K562 (cell line): Measurements from ENCODE around the gene HBP1. TPM values are rescaled to one million over a fixed set of nuclear protein-coding genes. Genes with fewer than 3 reads are reported as not detected.

Experiments used
- ASH1L ChIP-seq: fragments of 450-650 bp; IDR thresholded peaks from 2 replicates; pipeline ENCODE4 v1.6.1; 2018; ENCODE audit warnings: borderline replicate concordance, mild to moderate bottlenecking, low read depth; ENCODE audit not compliant: partially characterized antibody
- BDP1 ChIP-seq: IDR thresholded peaks from 3 replicates; pipeline ENCODE4 v1.6.1; 2011; ENCODE audit not compliant: insufficient read length, insufficient read depth
- CHD1 ChIP-seq: fragments of 200-600 bp; sonication (generic); IDR thresholded peaks from one replicate; pipeline ENCODE4 v1.6.1; 2012; ENCODE audit warnings: mild to moderate bottlenecking, moderate library complexity, low read length, inconsistent platforms
- HEY1 ChIP-seq: fragments of 250-450 bp; sonication (Bioruptor Pico); IDR thresholded peaks from 2 replicates; pipeline ENCODE4 v1.5.0; 2020; ENCODE audit warnings: mild to moderate bottlenecking, moderate library complexity, borderline replicate concordance
- HMGN3 ChIP-seq: IDR thresholded peaks from 2 replicates; pipeline ENCODE4 v1.6.1; 2011; ENCODE audit warnings: borderline replicate concordance, low read depth, mild to moderate bottlenecking, mixed read lengths, low read length; ENCODE audit not compliant: insufficient read length; ENCODE audit errors: extremely low read depth
- MCM7 ChIP-seq, 2 experiments: fragments of 450-650 bp; IDR thresholded peaks; 2 replicates each; pipeline ENCODE4 v1.6.1; 2016 to 2018
- PHF21A ChIP-seq: fragments of 450-650 bp; IDR thresholded peaks from 2 replicates; pipeline ENCODE4 v1.6.1; 2017; ENCODE audit warnings: low read depth, borderline replicate concordance
- PML ChIP-seq: IDR thresholded peaks from 2 replicates; pipeline ENCODE4 v1.6.1; 2012; ENCODE audit warnings: low read length, inconsistent platforms
- SETDB1 ChIP-seq: IDR thresholded peaks from one replicate; pipeline ENCODE4 v1.6.1; 2012; ENCODE audit warnings: low read length, control low read depth, inconsistent platforms
- STAG1 ChIP-seq: sonication (generic); formaldehyde crosslinking; IDR thresholded peaks from 2 replicates; pipeline ENCODE4 v1.5.0; 2020; ENCODE audit warnings: missing genetic modification reagents, borderline replicate concordance
- TAF15 ChIP-seq: fragments of 200-400 bp; formaldehyde crosslinking; IDR thresholded peaks from 2 replicates; pipeline ENCODE4 v1.6.1; 2017; ENCODE audit warnings: mild to moderate bottlenecking, low read depth, low read length, moderate library complexity
- TAF7 ChIP-seq: fragments of 450-650 bp; IDR thresholded peaks from 2 replicates; pipeline ENCODE4 v1.6.1; 2016; ENCODE audit warnings: missing genetic modification characterization, missing compliant biosample characterization
- ZC3H4 ChIP-seq: sonication (generic); formaldehyde crosslinking; IDR thresholded peaks from 2 replicates; pipeline ENCODE4 v1.9.0; 2021; ENCODE audit warnings: missing genetic modification reagents, borderline replicate concordance
- ZKSCAN8 ChIP-seq: fragments of 200-800 bp; sonication (Bioruptor generic); IDR thresholded peaks from 2 replicates; pipeline ENCODE4 v1.6.1; 2016; ENCODE audit warnings: missing genetic modification characterization, missing compliant biosample characterization
- ZNF133 ChIP-seq: fragments of 250-450 bp; sonication (Bioruptor Pico); IDR thresholded peaks from 2 replicates; pipeline ENCODE4 v1.4.0; 2020; ENCODE audit warnings: mild to moderate bottlenecking
- ZNF175 ChIP-seq: fragments of 200-800 bp; sonication (Bioruptor generic); IDR thresholded peaks from 2 replicates; pipeline ENCODE4 v1.6.1; 2016; ENCODE audit warnings: low read depth, mild to moderate bottlenecking, missing genetic modification characterization, missing compliant biosample characterization
- ZNF384 ChIP-seq: IDR thresholded peaks from 2 replicates; pipeline ENCODE4 v1.6.1; 2012; ENCODE audit warnings: low read depth, low read length, improper control_type of control experiment
- ZNF780A ChIP-seq: fragments of 250-450 bp; sonication (Bioruptor Pico); IDR thresholded peaks from 2 replicates; pipeline ENCODE4 v1.5.0; 2021; ENCODE audit warnings: mild to moderate bottlenecking
- polyA plus RNA-seq, 8 experiments: library from polyadenylated mRNA; depleted of rRNA in 4 of 8; stranded (reverse) in 5 of 8; unstranded in 3 of 8; fragments of >200 nt; fragmentation: Nextera tagmentation in 2 of 8; fragmentation: Illumina TruSeq in 1 of 8; extraction: Ambion mirVana in 2 of 8; extraction: Trizol in 1 of 8; gene quantifications; 2 replicates each; pipeline versions ENCODE4 v1.2.1 to v1.2.3, GENCODE V29; 2011 to 2014; ENCODE audit warnings: inconsistent platforms in 1 of 8, missing spikeins in 1 of 8
- total RNA-seq, 7 experiments: library from RNA; depleted of rRNA in 6 of 7; stranded (reverse); fragments of >200 nt in 6 of 7; fragmentation: Illumina TruSeq in 2 of 7; extraction: Trizol in 2 of 7; gene quantifications; 2 replicates each; pipeline versions ENCODE4 v1.2.1 to v1.2.3, GENCODE V29; 2011 to 2021; ENCODE audit warnings: low replicate concordance in 1 of 7
- TF ChIP-seq, protein P1 (sequence below), 2 experiments: fragments of 450-650 bp in 1 of 2; sonication (generic) in 1 of 2; formaldehyde crosslinking; conservative IDR thresholded peaks; 2 replicates each; pipeline versions ENCODE4 v1.4.0 to v1.8.1; 2020 to 2022; ENCODE audit warnings: mild to moderate bottlenecking in 1 of 2, missing genetic modification reagents in 1 of 2
- TF ChIP-seq, protein P2 (sequence below): fragments of 200-800 bp; sonication (Bioruptor generic); IDR thresholded peaks from 2 replicates; pipeline ENCODE4 v1.6.1; 2017; ENCODE audit warnings: missing genetic modification characterization, missing compliant biosample characterization
- TF ChIP-seq, protein P3 (sequence below): IDR thresholded peaks from 2 replicates; pipeline ENCODE4 v1.6.1; 2016; ENCODE audit warnings: missing genetic modification characterization, missing compliant biosample characterization

HBP1 gene
- total and polyA plus RNA-seq, 9 of the 15 experiments (the other 6 are each of a cell fraction or from before 2014, with no cell fraction given): 18.7 to 59.9 (median 27.0) TPM

DNA sequence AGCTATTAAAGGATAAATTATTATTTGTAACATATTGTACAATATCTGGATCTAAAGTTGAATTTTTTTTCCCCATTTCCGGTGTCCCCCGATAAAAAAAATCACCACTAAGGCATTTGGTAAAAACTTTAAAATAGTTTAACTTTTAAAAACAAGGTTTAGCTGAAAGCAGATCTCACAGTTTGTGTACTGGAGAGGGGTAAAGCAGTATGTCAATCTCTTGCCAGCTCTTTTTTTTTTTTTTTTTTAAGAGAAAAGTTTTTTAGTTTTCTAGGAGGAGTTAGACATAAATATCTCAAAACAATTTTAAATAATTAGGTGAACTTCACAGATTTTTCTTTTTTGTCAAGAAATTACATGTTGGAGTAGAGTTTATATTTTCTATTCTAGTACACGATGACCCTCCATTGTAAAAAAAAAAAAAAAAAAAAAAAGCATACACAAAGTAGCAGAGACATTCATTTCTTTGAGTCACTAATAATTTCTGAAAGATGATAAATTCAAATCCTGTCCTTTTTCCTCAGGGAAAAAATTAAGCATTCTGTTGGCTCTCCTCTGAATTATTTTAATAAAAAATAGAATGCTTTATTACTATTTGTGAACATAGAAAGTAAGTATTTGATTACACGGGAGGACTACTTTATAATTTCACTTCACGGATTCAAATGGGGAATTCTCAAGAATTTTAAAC is 1.9 kb upstream of the HBP1 start (continued):
- TF ChIP-seq ZKSCAN8 (peak; percentile 49; the same call in 1 of the 2 replicates), ZC3H4 (CRISPR knock-in tag) (no peak), TAF15 (no peak), ZNF175 (CRISPR knock-in tag) (0 out of 2 replicates have a peak, but pooled peaks have one; percentile 56), MCM7 (IDR thresholded peaks at IDR 0.05) (no peak), PHF21A (no peak), CHD1 (peak; percentile 22), STAG1 (CRISPR knock-in tag) (no peak), ZNF780A (CRISPR knock-in tag) (no peak), ZNF384 (peak; percentile 40; the same call in 1 of the 2 replicates), PML (no peak), BDP1 (no peak), ASH1L (no peak), ZNF133 (CRISPR knock-in tag) (no peak), SETDB1 (no peak), HEY1 (CRISPR knock-in tag) (no peak), HMGN3 (no peak), TAF7 (tag) (no peak)
- TF ChIP-seq, protein P1, sequence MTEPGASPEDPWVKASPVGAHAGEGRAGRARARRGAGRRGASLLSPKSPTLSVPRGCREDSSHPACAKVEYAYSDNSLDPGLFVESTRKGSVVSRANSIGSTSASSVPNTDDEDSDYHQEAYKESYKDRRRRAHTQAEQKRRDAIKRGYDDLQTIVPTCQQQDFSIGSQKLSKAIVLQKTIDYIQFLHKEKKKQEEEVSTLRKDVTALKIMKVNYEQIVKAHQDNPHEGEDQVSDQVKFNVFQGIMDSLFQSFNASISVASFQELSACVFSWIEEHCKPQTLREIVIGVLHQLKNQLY (CRISPR knock-in tag; conservative IDR thresholded peaks at IDR 0.05): no peak
- TF ChIP-seq, protein P2, sequence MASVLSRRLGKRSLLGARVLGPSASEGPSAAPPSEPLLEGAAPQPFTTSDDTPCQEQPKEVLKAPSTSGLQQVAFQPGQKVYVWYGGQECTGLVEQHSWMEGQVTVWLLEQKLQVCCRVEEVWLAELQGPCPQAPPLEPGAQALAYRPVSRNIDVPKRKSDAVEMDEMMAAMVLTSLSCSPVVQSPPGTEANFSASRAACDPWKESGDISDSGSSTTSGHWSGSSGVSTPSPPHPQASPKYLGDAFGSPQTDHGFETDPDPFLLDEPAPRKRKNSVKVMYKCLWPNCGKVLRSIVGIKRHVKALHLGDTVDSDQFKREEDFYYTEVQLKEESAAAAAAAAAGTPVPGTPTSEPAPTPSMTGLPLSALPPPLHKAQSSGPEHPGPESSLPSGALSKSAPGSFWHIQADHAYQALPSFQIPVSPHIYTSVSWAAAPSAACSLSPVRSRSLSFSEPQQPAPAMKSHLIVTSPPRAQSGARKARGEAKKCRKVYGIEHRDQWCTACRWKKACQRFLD (CRISPR knock-in tag): peak; percentile 58; the same call in 1 of the 2 replicates
- TF ChIP-seq, protein P3, sequence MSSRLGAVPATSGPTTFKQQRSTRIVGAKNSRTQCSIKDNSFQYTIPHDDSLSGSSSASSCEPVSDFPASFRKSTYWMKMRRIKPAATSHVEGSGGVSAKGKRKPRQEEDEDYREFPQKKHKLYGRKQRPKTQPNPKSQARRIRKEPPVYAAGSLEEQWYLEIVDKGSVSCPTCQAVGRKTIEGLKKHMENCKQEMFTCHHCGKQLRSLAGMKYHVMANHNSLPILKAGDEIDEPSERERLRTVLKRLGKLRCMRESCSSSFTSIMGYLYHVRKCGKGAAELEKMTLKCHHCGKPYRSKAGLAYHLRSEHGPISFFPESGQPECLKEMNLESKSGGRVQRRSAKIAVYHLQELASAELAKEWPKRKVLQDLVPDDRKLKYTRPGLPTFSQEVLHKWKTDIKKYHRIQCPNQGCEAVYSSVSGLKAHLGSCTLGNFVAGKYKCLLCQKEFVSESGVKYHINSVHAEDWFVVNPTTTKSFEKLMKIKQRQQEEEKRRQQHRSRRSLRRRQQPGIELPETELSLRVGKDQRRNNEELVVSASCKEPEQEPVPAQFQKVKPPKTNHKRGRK (tag): 0 out of 2 replicates have a peak, but pooled peaks have one; percentile 30
